C4-2B (cell line): ENCODE data around the gene DOCK9.

Experiments used
- ZFX ChIP-seq: fragments of 450-650 bp; IDR thresholded peaks from 2 replicates; pipeline ENCODE4 v1.6.1; 2017
- TF ChIP-seq, protein P1 (sequence below): fragments of 450-650 bp; conservative IDR thresholded peaks from 2 replicates; pipeline ENCODE4 v1.5.1; 2017; ENCODE audit warnings: mild to moderate bottlenecking

DNA sequence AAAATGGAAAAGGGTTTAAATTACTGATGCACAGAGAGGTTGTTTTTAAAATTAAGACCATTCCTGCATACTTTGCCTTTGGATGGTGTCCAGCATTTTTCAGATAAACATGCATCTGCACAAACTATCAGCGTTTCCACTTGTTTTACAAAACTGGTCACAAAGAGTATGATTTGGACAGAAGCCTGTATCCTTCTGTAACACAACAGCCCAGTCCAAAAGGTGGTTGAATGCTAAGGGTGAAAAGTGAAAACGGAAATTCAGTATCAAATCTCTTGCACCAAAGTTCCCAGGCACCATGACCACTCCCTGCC is 21.7 kb upstream of the DOCK9 start:
- TF ChIP-seq, protein P1, sequence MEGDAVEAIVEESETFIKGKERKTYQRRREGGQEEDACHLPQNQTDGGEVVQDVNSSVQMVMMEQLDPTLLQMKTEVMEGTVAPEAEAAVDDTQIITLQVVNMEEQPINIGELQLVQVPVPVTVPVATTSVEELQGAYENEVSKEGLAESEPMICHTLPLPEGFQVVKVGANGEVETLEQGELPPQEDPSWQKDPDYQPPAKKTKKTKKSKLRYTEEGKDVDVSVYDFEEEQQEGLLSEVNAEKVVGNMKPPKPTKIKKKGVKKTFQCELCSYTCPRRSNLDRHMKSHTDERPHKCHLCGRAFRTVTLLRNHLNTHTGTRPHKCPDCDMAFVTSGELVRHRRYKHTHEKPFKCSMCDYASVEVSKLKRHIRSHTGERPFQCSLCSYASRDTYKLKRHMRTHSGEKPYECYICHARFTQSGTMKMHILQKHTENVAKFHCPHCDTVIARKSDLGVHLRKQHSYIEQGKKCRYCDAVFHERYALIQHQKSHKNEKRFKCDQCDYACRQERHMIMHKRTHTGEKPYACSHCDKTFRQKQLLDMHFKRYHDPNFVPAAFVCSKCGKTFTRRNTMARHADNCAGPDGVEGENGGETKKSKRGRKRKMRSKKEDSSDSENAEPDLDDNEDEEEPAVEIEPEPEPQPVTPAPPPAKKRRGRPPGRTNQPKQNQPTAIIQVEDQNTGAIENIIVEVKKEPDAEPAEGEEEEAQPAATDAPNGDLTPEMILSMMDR = no peak
- TF ChIP-seq ZFX = no peak
